WTC11 (cell line): ENCODE measurements around the gene MBTPS2. TPM values are rescaled to one million over a fixed set of nuclear protein-coding genes. Genes with fewer than 3 reads are reported as not detected.
A peak's percentile ranks its signal among the peaks of the same experiment; 100 is the strongest.

Experiments used
- ATAC-seq: fragments of 200-7000 bp; cut with Tn5 transposase; 2 replicates; pipeline ENCODE4 v1.10.0; 2021; ENCODE audit warnings: mild to moderate bottlenecking, moderate library complexity
- CTCF ChIA-PET: fragments of 300-600 bp; sonication (Branson Sonifier 250); formaldehyde crosslinking; loops from one replicate; lab custom pipeline; 2021; ENCODE audit warnings: antibody characterized with exemption; lab: Charles Lee
- POLR2A ChIA-PET: fragments of 350-600 bp; sonication (Branson Sonifier 250); formaldehyde crosslinking; loops from one replicate; lab custom pipeline; 2021; ENCODE audit warnings: antibody characterized with exemption; lab: Charles Lee
- DNase-seq: peaks from one replicate; pipeline ENCODE4 v3.0.0; 2021; ENCODE audit warnings: low spot score
- H3K27ac Mint-ChIP-seq: 2 replicates; pipeline ENCODE4 v1.8.0; 2021; ENCODE audit warnings: mixed read lengths
- H3K27me3 Mint-ChIP-seq: 2 replicates; pipeline ENCODE4 v1.8.0; 2021; ENCODE audit warnings: low read depth, mild to moderate bottlenecking, moderate library complexity, mixed read lengths
- H3K36me3 Mint-ChIP-seq: 2 replicates; pipeline ENCODE4 v1.8.0; 2021; ENCODE audit warnings: mixed read lengths
- H3K4me1 Mint-ChIP-seq: 2 replicates; pipeline ENCODE4 v1.8.0; 2022; ENCODE audit warnings: mixed read lengths
- H3K4me3 Mint-ChIP-seq: 2 replicates; pipeline ENCODE4 v1.8.0; 2021; ENCODE audit warnings: mild to moderate bottlenecking, moderate library complexity, mixed read lengths
- H3K9me3 Mint-ChIP-seq: 2 replicates; pipeline ENCODE4 v1.8.0; 2021; ENCODE audit warnings: mixed read lengths
- ETV6 ChIP-seq: sonication (generic); formaldehyde crosslinking; IDR thresholded peaks from 2 replicates; pipeline ENCODE4 v1.8.1; 2022; ENCODE audit warnings: mild to moderate bottlenecking, missing genetic modification reagents
- FOXJ3 ChIP-seq: sonication (generic); formaldehyde crosslinking; IDR thresholded peaks from 2 replicates; pipeline ENCODE4 v1.9.0; 2021; ENCODE audit warnings: missing genetic modification reagents, mild to moderate bottlenecking, borderline replicate concordance
- GABPB1 ChIP-seq: sonication (generic); formaldehyde crosslinking; IDR thresholded peaks from 2 replicates; pipeline ENCODE4 v1.8.1; 2023; ENCODE audit warnings: mild to moderate bottlenecking, missing genetic modification reagents
- JUN ChIP-seq: sonication (generic); formaldehyde crosslinking; IDR thresholded peaks from 2 replicates; pipeline ENCODE4 v1.8.0; 2023; ENCODE audit warnings: mild to moderate bottlenecking, missing genetic modification reagents
- NFE2L1 ChIP-seq: sonication (generic); formaldehyde crosslinking; IDR thresholded peaks from 2 replicates; pipeline ENCODE4 v1.8.1; 2023; ENCODE audit warnings: missing genetic modification reagents
- NFYB ChIP-seq: sonication (generic); formaldehyde crosslinking; conservative IDR thresholded peaks from 2 replicates; pipeline ENCODE4 v1.8.0; 2022; ENCODE audit warnings: low read depth, missing genetic modification reagents
- SMAD3 ChIP-seq: sonication (generic); formaldehyde crosslinking; IDR thresholded peaks from 2 replicates; pipeline ENCODE4 v1.8.0; 2022; ENCODE audit warnings: missing genetic modification reagents, mild to moderate bottlenecking, borderline replicate concordance
- TP53 ChIP-seq: sonication (generic); formaldehyde crosslinking; IDR thresholded peaks from 2 replicates; pipeline ENCODE4 v1.8.1; 2023; ENCODE audit warnings: mild to moderate bottlenecking, missing genetic modification reagents
- ZNF232 ChIP-seq: sonication (generic); formaldehyde crosslinking; IDR thresholded peaks from 2 replicates; pipeline ENCODE4 v1.8.0; 2022; ENCODE audit warnings: mild to moderate bottlenecking, missing genetic modification reagents
- ZNF671 ChIP-seq: fragments of 250-450 bp; sonication (Bioruptor Pico); IDR thresholded peaks from 2 replicates; pipeline ENCODE4 v1.8.0; 2021; ENCODE audit warnings: mild to moderate bottlenecking
- total RNA-seq: library from RNA; stranded (reverse); gene quantifications from 3 replicates; pipeline ENCODE4 v1.2.3, GENCODE V29; 2021
- TF ChIP-seq, protein P1 (sequence below): sonication (generic); formaldehyde crosslinking; IDR thresholded peaks from 2 replicates; pipeline ENCODE4 v1.8.0; 2022; ENCODE audit warnings: mild to moderate bottlenecking, missing genetic modification reagents
- TF ChIP-seq, protein P2 (sequence below): sonication (generic); formaldehyde crosslinking; IDR thresholded peaks from 2 replicates; pipeline ENCODE4 v1.8.1; 2022; ENCODE audit warnings: missing genetic modification reagents, borderline replicate concordance
- TF ChIP-seq, protein P3 (sequence below): sonication (generic); formaldehyde crosslinking; IDR thresholded peaks from 2 replicates; pipeline ENCODE4 v1.8.0; 2023; ENCODE audit warnings: missing genetic modification reagents
- TF ChIP-seq, protein P4 (sequence below): fragments of 250-450 bp; sonication (Bioruptor Pico); IDR thresholded peaks from 2 replicates; pipeline ENCODE4 v1.9.0; 2021; ENCODE audit warnings: mild to moderate bottlenecking
- TF ChIP-seq, protein P5 (sequence below): sonication (generic); formaldehyde crosslinking; IDR thresholded peaks from 2 replicates; pipeline ENCODE4 v1.8.1; 2023; ENCODE audit warnings: mild to moderate bottlenecking, missing genetic modification reagents, moderate library complexity
- TF ChIP-seq, protein P6 (sequence below): sonication (generic); formaldehyde crosslinking; IDR thresholded peaks from 2 replicates; pipeline ENCODE4 v1.8.0; 2023; ENCODE audit warnings: missing genetic modification reagents, mild to moderate bottlenecking, borderline replicate concordance
- TF ChIP-seq, protein P7 (sequence below): sonication (generic); formaldehyde crosslinking; IDR thresholded peaks from 2 replicates; pipeline ENCODE4 v1.8.0; 2022; ENCODE audit warnings: mild to moderate bottlenecking, missing genetic modification reagents

The MBTPS2 gene
- total RNA-seq, 1 experiment from 2014 or later: 9.1 TPM

DNA sequence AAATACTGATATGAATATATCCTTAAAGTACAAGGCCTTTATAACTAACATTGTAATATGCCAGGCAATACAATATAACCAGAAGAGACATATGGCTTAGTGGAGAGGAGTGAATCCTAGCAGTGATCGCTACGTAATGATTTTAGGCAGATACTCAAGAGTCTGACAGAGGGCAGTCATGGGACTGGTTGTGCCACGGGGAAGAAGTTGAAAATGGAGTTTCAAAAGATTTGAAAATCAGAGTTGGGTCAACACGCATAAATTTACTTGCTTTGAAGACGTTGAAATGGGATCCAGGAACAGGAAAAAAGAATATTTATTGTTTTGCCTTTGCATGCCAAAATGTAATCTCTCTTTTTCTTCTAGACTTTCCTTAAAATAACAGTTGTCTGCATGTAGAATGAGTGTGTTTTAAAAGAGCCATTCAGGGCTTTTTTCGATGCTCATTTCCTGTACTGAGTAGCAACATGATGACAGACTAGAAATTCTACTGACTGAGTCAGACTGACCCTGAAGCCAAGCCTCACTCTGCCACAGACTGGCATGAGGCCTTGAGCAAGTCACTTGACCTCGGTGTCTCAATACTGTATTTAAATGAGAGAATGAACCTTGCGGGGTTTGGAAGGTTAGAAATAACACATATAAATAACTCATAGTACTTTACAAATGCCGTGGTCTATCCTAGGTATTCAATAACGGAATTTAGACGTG, 93.0 kb downstream of the MBTPS2 start:
- ATAC-seq (no peak), DNase-seq (no peak)
- Mint-ChIP-seq H3K9me3 (peaks cover 3% of the 10 kb centered on the region; the same call in 1 of the 2 replicates), H3K36me3 (no peaks in the 10 kb centered on the region), H3K4me3 (no peak overlapping the region), H3K27ac (no peak overlapping the region), H3K4me1 (peaks cover 14% of the 10 kb centered on the region), H3K27me3 (no peaks in the 10 kb centered on the region; the same call in 1 of the 2 replicates)
- ChIA-PET POLR2A (no interaction called here), CTCF (no interaction called here)
- TF ChIP-seq GABPB1: no peak

DNA sequence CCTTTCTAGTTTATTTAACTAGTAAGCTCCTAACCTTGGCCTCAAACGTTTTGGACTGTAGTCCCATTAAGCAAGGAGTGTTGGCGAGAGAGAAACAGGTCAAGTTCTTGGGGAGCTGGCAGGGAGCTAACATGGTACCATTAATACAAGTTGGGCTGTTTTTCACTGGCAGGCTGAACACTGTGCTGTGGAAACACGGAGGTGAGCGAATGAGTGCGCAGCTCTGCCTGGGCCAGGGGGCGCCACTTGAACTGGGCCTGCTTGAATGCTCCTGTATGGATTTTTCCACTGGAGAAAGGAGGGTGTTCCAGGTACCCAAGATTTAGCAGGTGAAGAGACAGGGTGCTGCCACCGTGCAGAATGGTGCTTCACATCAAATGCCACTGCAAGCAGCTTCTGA, 93.7 kb downstream of the MBTPS2 start:
- POLR2A ChIA-PET: no interaction called here
- Mint-ChIP-seq H3K9me3 (peaks cover 3% of the 10 kb centered on the region; the same call in 1 of the 2 replicates), H3K36me3 (no peaks in the 10 kb centered on the region), H3K27ac (no peak overlapping the region), H3K4me1 (peaks cover 10% of the 10 kb centered on the region), H3K27me3 (no peaks in the 10 kb centered on the region; the same call in 1 of the 2 replicates), H3K4me3 (no peak overlapping the region)
- DNase-seq (peak; percentile 34), ATAC-seq (peak; percentile 80)
- CTCF ChIA-PET: no interaction called here
- TF ChIP-seq, protein P1, sequence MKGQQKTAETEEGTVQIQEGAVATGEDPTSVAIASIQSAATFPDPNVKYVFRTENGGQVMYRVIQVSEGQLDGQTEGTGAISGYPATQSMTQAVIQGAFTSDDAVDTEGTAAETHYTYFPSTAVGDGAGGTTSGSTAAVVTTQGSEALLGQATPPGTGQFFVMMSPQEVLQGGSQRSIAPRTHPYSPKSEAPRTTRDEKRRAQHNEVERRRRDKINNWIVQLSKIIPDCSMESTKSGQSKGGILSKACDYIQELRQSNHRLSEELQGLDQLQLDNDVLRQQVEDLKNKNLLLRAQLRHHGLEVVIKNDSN: no peak
- TF ChIP-seq ZNF232 (CRISPR knock-in tag): no peak
- no peak for TF ChIP-seq NFYB (CRISPR knock-in tag)
- TF ChIP-seq, protein P2, sequence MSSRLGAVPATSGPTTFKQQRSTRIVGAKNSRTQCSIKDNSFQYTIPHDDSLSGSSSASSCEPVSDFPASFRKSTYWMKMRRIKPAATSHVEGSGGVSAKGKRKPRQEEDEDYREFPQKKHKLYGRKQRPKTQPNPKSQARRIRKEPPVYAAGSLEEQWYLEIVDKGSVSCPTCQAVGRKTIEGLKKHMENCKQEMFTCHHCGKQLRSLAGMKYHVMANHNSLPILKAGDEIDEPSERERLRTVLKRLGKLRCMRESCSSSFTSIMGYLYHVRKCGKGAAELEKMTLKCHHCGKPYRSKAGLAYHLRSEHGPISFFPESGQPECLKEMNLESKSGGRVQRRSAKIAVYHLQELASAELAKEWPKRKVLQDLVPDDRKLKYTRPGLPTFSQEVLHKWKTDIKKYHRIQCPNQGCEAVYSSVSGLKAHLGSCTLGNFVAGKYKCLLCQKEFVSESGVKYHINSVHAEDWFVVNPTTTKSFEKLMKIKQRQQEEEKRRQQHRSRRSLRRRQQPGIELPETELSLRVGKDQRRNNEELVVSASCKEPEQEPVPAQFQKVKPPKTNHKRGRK (CRISPR knock-in tag): no peak
- no peak for TF ChIP-seq ZNF671 (CRISPR knock-in tag)
- TF ChIP-seq, protein P3, sequence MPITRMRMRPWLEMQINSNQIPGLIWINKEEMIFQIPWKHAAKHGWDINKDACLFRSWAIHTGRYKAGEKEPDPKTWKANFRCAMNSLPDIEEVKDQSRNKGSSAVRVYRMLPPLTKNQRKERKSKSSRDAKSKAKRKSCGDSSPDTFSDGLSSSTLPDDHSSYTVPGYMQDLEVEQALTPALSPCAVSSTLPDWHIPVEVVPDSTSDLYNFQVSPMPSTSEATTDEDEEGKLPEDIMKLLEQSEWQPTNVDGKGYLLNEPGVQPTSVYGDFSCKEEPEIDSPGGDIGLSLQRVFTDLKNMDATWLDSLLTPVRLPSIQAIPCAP (CRISPR knock-in tag): no peak
- TF ChIP-seq, protein P4, sequence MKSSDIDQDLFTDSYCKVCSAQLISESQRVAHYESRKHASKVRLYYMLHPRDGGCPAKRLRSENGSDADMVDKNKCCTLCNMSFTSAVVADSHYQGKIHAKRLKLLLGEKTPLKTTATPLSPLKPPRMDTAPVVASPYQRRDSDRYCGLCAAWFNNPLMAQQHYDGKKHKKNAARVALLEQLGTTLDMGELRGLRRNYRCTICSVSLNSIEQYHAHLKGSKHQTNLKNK: no peak
- TF ChIP-seq, protein P5, sequence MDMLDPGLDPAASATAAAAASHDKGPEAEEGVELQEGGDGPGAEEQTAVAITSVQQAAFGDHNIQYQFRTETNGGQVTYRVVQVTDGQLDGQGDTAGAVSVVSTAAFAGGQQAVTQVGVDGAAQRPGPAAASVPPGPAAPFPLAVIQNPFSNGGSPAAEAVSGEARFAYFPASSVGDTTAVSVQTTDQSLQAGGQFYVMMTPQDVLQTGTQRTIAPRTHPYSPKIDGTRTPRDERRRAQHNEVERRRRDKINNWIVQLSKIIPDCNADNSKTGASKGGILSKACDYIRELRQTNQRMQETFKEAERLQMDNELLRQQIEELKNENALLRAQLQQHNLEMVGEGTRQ (CRISPR knock-in tag): no peak
- no peak for TF ChIP-seq NFE2L1 (CRISPR knock-in tag)
- no peak for TF ChIP-seq TP53 (CRISPR knock-in tag)
- no peak for TF ChIP-seq ETV6 (CRISPR knock-in tag)
- TF ChIP-seq, protein P6, sequence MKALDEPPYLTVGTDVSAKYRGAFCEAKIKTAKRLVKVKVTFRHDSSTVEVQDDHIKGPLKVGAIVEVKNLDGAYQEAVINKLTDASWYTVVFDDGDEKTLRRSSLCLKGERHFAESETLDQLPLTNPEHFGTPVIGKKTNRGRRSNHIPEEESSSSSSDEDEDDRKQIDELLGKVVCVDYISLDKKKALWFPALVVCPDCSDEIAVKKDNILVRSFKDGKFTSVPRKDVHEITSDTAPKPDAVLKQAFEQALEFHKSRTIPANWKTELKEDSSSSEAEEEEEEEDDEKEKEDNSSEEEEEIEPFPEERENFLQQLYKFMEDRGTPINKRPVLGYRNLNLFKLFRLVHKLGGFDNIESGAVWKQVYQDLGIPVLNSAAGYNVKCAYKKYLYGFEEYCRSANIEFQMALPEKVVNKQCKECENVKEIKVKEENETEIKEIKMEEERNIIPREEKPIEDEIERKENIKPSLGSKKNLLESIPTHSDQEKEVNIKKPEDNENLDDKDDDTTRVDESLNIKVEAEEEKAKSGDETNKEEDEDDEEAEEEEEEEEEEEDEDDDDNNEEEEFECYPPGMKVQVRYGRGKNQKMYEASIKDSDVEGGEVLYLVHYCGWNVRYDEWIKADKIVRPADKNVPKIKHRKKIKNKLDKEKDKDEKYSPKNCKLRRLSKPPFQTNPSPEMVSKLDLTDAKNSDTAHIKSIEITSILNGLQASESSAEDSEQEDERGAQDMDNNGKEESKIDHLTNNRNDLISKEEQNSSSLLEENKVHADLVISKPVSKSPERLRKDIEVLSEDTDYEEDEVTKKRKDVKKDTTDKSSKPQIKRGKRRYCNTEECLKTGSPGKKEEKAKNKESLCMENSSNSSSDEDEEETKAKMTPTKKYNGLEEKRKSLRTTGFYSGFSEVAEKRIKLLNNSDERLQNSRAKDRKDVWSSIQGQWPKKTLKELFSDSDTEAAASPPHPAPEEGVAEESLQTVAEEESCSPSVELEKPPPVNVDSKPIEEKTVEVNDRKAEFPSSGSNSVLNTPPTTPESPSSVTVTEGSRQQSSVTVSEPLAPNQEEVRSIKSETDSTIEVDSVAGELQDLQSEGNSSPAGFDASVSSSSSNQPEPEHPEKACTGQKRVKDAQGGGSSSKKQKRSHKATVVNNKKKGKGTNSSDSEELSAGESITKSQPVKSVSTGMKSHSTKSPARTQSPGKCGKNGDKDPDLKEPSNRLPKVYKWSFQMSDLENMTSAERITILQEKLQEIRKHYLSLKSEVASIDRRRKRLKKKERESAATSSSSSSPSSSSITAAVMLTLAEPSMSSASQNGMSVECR (CRISPR knock-in tag): no peak
- TF ChIP-seq FOXJ3 (CRISPR knock-in tag): no peak
- TF ChIP-seq, protein P7, sequence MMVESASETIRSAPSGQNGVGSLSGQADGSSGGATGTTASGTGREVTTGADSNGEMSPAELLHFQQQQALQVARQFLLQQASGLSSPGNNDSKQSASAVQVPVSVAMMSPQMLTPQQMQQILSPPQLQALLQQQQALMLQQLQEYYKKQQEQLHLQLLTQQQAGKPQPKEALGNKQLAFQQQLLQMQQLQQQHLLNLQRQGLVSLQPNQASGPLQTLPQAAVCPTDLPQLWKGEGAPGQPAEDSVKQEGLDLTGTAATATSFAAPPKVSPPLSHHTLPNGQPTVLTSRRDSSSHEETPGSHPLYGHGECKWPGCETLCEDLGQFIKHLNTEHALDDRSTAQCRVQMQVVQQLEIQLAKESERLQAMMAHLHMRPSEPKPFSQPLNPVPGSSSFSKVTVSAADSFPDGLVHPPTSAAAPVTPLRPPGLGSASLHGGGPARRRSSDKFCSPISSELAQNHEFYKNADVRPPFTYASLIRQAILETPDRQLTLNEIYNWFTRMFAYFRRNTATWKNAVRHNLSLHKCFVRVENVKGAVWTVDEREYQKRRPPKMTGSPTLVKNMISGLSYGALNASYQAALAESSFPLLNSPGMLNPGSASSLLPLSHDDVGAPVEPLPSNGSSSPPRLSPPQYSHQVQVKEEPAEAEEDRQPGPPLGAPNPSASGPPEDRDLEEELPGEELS (CRISPR knock-in tag): no peak
- TF ChIP-seq JUN (CRISPR knock-in tag): no peak
- no peak for TF ChIP-seq SMAD3
